AG20443 (cell line): ENCODE data around the gene CDKL4.
"Not testable (repeated sequence)": the region's sequence is repeated elsewhere in the genome, so short reads cannot be mapped to it uniquely, and the experiment has no call there.

Source experiments
- DNase-seq: peaks from one replicate; pipeline ENCODE4 v3.0.0; 2012; ENCODE audit warnings: low spot score, mixed read lengths

The CDKL4 gene

DNA sequence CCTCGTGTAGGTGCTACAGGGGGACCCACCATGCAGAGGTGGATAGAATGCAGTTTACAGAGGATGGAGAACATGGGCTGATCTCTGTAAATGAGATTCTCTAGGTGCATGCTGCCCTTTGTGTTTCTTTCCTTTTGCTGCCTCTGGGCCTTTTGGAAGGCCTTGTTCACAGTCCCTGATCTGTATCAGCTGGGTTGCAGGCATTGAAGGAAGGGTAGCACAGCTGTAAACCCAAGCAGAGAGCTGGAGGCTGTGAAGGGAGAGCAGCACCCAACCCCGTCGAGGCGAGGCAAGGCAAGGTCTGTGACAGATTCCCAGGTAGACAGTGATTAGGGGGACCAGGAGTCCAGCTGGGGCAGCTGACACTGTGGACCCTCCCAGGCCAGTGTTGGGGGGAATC lies 66.8 kb downstream of the CDKL4 start:
- DNase-seq: no peak

DNA sequence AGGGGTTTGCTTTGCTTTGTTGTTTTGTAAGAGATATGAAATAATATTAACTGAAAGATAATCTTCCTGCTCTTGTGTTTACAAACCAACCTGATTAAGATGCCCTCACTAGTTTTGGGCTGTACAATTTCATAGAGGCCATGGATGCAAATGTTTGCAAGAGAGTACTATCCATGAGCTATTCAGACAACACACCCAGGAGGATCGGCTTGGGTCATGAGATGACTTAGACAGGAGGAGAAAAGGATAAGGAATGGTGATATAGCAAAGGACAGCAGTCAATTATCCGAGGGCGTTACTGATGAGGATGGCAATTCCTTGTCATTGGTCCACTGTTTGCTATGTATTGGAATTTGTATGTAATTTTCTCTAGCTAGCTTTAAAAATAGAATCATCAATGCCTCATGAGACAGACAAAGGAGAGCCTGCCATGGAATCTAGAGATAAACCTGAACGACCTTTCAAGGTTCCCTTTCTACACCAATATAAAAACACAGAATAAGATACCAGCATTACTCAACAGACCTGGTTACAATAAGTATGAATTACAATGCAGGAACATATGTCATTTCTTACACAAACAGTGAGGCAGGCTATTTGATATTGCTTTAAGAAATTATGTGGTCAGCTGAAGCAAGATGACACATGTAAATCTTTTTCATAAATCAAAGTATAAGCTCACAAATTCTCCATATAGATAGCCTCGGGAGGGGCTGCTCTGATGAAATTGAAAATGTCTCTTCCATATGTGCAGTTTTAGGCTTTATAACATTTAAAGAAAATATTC lies 68.6 kb downstream of the CDKL4 start:
- DNase-seq: no peak

DNA sequence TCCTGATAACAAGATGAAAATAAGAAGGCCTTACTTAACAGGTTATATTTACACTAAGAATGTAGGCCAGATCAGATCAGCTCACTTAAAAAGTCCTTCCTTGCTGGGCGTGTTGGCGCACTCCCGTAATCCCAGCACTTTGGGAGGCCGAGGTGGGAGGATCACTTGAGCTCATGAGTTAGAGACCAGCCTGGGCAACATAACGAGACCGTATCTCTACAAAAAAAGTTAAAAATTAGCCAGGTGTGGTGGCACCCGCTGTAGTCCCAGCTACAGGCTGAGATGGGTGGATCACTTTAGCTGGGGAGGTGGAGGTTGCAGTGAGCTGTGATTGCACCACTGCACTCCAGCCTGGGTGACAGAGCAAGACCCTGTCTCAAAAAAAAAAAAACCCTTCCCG lies 69.7 kb downstream of the CDKL4 start:
- no peak for DNase-seq

DNA sequence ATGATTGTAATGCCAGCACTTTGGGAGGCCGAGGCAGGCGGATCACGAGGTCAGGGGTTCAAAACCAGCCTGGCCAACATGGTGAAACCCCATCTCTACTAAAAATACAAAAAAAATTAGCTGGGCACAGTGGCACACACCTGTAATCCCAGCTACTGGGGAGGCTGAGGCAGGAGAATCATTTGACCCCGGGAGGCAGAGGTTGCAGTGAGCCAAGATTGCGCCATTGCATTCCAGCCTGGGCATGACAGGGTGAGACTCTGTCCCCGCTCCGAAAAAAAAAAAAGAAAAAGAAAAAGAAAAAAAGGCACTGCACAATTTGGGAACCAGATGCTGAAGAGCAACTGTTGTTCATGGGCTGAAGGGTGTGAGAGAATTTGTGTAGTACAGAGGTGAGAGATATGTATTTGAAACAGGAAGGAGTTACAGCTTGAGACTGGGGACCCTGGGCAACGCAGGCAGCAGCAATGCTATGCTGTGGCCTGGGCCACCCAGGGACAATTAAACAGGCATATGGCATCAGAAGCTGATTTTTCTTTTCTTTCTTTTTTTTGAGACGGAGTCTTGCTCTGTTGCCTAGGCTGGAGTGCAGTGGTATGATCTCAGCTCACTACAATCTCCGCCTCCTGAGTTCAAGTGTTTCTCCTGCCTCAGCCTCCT lies 71.6 kb downstream of the CDKL4 start:
- not testable (repeated sequence) for DNase-seq

DNA sequence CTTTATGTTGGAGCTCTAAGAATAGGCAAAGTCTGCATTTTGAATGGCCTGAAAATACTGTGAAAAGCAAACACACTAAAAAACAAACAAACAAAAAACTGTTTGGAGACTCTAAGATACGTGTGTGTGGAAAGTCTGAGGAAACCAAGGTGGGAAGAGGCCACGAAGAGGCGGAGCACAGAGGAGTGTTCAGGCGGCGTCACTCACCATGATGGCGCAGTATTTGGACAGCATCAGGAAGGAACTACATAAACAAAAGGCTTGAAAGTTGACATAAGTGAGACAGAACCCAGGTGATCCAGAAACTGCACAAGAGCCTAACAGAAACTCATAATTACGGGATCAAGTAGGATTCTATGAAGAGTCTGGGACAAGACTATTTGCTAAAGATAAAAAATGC lies 72.1 kb downstream of the CDKL4 start:
- DNase-seq: no peak

DNA sequence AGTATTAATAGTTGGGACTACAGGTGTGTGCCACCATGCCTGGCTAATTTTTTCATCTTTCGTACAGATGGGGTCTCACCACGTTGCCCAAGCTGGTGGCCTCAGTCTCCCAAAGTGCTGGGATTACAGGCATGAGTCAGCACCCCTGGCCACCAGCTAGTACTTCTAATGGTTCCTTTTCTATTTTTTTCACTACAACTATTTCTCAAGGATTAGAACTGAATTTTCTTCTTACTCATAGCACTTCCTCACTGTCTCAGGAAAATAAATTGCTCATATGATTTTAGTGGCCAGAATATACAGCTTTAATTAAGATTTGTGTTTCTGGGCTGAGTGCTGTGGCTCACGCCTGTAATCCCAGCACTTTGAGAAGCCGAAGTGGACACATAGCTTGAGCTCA lies 79.7 kb downstream of the CDKL4 start:
- no peak for DNase-seq

- no peak for DNase-seq
Measured at GRCh38 chr2:39160982-39161381, 82.8 kb downstream of the CDKL4 start.

- no peak for DNase-seq
Measured at GRCh38 chr2:39159283-39159682, 84.5 kb downstream of the CDKL4 start.

DNA sequence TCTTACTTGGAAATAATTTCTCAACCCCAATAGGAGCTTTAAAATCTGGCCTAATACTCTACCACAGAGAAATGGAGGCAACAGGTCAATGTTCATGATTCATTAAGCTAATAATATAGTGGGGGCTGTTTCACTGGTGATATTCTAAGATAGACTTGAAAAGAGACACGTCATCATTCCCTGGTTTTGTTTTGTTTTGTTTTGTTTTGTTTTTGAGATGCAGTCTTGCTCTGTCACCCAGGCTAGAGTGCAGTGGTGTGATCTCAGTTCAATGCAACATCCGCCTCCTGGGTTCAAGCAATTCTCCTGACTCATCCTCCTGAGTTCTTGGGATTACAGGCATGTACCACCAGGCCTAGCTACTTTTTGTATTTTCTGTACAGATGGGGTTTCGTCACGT lies 85.4 kb downstream of the CDKL4 start:
- no peak for DNase-seq

DNA sequence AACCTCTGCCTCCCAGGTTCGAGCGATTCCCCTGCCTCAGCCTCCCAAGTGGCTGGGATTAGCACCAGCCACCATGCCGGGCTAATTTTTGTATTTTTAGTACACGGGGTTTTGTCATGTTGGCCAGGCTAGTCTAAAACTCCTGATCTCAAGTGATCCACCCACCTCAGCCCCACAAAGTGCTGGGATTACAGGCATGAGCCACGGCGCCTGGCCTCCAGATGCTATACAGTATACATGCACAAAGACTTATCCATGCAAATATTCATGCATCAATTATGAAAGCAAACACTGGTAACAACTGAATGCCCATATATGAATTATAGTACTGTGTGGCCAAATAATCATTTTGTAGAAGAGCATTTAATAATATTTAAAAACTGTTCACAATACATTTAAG lies 86.9 kb downstream of the CDKL4 start:
- no peak for DNase-seq

DNA sequence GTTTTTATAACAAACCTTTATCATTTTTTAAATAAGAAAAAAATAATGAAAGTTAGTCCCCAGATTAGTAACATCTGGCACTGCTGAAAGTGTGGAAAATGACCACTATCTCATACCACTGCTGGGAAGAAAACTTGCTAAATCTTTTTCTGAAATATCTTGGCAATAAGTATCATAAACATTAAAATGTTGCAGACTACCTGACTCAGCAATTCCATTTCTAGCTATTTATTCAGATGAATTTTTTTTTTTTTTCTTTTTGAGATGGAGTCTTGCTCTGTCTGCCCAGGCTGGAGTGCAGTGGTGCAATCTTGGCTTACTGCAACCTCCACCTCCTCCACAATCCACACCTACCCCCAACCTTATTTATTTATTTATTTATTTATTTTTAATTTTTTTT lies 87.7 kb downstream of the CDKL4 start:
- DNase-seq: peak; percentile 29

DNA sequence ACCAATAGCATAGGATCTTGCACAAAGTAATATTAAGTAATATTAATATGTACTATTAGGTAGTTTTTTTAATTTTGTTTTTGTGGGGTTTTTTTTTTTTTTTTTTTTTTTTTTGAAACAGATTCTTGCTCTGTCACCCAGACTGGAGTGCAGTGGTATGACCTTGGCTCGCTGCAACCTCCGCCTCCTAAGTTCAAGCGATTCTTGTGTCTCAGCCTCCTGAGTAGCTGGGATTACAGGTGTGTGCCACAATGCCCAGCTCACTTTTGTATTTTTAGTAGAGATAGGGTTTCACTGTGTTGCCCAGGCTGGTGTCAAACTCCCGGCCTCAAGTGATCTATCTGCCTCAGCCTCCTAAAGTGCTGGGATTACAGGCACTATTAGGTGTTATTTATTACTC lies 88.2 kb downstream of the CDKL4 start:
- DNase-seq: not testable (repeated sequence)

GRCh38 chr2:39154944-39155343 lies 88.8 kb downstream of the CDKL4 start:
- DNase-seq: no peak

DNA sequence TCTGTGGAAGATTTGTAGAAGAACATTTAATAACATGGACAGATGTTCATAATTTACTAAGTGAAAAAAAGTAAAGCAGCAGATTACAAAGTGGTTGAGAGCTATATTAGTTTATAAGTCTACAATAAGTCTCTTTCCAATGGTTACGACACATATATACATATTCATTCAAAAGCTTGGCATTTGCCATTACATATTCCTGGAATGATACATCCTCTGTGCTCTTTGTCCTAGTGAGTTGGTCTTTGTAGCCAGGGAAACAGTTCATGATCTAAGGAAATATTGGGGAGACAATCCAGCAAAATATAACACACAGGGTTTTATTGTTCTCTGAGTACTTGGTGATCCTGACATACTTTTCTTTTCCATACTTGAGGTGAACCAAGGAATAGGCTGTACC lies 90.5 kb downstream of the CDKL4 start:
- DNase-seq: no peak

GRCh38 chr2:39152504-39152903 lies 91.3 kb downstream of the CDKL4 start:
- no peak for DNase-seq

DNA sequence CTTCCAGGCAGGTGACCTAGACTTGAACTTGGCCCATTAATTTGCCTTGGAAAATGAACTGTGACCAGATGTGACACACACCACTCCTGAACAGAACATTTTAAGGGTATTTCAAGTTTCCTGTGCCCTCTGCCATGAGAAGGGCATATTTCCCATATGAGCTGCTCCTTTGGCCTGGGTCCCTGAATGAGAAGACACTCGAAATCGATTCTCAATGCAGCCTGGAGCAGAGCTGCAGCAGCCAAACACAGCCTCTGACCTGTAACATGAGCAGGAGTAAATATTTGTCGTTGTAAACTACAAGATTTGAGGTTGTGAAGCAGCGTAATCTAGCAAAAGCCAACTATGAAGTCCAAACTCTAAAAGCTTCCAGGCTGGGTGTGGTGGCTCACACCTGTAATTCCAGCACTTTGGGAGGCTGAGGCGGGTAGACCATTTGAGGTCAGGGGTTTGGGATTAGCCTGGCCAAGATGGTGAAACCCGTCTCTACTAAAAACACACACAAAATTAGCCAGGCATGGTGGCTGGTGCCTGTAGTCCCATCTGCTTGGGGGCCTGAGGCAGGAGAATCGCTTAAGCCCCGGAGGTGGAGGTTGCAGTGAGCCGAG lies 92.8 kb downstream of the CDKL4 start:
- DNase-seq: no peak

DNA sequence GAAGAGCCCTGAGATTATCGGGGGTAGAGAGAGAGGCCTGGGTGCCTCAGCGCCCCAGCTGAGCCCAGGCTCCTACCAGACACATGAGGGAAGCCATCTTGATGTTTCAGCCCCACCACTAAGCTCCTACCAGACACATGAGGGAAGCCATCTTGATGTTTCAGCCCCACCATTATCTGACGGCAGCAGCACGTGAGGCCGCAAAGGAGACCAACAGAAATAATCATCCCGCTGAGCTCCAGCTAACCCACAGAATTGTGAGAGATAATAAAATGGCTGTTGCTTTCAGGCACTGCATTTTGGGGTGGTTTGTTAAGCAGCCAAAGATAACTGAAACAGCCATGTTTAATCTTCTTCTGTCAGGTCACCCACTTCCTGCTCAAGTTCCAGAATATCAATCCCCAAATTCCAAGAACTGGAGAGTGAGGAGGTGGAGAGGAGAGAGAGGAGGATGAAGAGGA lies 93.6 kb downstream of the CDKL4 start:
- DNase-seq: no peak

DNA sequence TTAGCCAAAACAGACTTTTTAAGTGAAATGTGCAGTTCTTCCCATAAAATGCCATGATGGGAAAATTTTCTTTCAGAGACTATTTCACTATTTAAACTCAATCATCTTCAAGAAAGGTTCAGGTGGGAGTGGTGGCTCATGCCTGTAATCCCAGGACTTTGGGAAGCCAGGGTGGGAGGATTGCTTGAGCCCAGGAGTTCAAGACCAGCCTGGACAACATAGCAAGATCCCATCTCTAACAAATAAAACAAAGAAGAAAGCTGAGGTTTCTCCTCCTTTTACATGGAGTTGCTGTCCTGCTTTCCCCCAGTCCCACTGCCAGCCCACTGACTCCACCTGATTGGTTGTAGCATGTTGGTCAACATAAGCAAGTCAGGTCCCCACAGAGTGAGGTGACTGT lies 97.1 kb downstream of the CDKL4 start:
- no peak for DNase-seq

DNA sequence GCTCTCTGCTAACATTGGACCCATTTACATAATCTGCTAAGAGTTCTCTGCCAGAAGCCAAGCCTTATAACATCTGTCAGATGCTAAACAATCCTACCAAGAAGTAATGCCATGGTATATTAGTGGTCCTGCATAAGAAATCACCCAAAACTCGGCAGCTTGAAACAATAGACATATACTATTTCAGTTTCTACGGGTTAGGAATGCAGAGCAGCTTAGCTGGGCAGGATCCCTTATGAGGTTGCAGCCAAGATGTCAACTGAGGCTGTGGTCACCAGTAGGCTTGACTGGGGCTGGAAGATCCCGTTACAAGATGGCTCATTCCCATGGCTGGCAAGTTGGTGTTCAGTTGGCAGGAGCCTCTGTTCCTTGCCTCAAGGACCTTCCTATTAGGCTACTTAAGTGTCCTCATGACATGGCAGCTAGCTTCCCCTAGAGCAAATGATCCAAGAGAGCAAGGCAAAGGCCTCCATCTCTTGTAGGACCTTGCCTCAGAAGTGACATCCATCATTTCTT lies 97.8 kb downstream of the CDKL4 start:
- no peak for DNase-seq

DNA sequence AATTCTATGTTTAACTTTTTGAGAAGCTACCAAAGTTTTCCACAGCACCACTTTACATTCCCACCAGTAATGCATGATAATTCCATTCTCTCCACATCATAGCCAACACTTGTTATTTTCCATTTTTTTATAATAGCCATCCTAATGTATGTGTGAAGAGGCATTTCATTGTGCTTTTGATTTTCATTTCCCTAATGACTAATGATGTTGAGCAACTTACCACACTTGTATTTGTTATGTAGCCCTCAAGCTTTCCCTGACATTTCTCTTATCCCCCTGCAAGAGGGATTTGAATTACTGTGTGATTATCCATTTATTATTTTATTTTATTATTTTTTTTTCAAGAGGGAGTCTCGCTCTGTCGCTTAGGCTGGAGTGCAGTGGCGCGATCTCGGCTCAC lies 99.4 kb downstream of the CDKL4 start:
- DNase-seq: no peak

- DNase-seq: no peak
Measured at GRCh38 chr2:39142904-39143605, 100.7 kb downstream of the CDKL4 start.
